ENCODE results near the gene TUT7. TPM values are rescaled to one million over a fixed set of nuclear protein-coding genes. Genes with fewer than 3 reads are reported as not detected.

The TUT7 gene
- total RNA-seq, 4 donors from 2014 or later, result 36.4 to 65.1 (median 57.4) TPM

DNA sequence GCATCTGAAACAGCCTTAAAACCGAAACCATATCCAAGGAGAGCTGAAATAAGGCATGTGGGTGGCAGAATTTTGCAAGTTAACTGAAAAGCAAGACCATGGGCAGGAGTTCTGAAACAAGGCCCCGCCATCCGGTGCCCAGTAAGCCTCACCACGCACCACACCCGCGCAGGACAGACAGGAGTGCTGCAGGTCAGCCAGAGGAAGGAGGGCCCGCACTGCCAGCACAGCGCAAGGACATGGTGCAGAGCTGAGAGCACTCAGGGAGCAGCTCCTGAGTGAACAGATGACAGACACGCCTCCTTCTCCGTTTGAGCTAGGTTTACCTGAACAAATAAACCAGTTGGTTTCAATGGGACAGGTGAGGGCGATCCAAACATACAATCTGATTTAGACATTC, 55.3 kb downstream of the TUT7 start:
- TF ChIP-seq, protein P1, sequence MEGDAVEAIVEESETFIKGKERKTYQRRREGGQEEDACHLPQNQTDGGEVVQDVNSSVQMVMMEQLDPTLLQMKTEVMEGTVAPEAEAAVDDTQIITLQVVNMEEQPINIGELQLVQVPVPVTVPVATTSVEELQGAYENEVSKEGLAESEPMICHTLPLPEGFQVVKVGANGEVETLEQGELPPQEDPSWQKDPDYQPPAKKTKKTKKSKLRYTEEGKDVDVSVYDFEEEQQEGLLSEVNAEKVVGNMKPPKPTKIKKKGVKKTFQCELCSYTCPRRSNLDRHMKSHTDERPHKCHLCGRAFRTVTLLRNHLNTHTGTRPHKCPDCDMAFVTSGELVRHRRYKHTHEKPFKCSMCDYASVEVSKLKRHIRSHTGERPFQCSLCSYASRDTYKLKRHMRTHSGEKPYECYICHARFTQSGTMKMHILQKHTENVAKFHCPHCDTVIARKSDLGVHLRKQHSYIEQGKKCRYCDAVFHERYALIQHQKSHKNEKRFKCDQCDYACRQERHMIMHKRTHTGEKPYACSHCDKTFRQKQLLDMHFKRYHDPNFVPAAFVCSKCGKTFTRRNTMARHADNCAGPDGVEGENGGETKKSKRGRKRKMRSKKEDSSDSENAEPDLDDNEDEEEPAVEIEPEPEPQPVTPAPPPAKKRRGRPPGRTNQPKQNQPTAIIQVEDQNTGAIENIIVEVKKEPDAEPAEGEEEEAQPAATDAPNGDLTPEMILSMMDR (IDR thresholded peaks at IDR 0.05; ENCODE audit: low read depth), result no peak

DNA sequence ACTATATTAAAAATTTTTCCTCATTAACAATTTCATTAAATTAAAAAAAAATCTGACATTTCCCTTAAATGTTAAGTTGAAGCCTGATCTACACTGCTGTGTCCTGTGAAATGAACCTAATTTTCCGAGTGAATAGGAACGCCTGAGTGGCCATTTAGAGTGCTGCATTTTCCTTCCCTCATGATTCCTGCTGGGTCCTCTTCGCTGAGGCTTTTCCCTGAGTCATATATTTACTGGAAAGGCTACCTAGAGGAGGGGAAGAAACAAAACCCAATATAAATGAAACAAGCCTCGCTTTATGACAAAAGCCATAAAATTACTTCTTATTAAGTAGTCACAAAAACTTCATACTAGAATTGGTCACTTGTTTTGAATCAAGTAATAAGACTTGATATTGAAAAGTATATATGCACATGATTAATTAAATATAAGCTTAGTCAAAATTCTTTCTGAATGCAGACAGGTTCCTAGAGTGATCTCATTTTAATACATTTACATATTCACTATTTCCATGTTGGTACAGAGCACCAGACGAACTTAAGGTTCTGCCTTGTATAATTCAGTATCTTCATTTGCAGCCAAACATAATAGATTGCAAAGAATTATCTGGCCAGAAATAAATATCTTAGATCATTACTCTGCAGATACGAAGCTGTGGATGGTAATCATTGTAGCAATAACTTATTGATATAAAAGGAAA, 65.6 kb downstream of the TUT7 start:
- TF ChIP-seq, protein P1 (IDR thresholded peaks at IDR 0.05; ENCODE audit: low read depth), result no peak

DNA sequence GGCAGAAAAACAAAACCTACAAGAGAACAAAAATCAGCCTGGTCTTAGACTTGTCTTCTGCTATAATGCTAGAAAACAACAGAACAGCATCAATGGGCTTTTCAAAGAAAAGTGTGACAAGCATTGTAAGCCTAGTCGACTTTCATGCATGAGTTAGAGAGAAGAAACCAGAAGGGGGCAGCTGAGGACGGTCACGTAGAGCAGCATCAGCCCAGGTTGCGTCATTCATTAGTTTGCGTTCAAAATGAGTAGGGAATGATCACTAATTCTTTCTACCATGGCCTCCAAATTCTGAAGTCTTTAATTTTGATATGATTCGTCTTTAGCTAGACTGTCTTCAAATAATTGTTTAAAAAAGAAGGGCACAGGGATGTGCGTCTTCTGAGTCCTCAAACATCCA, 67.2 kb downstream of the TUT7 start:
- TF ChIP-seq, protein P1 (IDR thresholded peaks at IDR 0.05; ENCODE audit: low read depth), result no peak

DNA sequence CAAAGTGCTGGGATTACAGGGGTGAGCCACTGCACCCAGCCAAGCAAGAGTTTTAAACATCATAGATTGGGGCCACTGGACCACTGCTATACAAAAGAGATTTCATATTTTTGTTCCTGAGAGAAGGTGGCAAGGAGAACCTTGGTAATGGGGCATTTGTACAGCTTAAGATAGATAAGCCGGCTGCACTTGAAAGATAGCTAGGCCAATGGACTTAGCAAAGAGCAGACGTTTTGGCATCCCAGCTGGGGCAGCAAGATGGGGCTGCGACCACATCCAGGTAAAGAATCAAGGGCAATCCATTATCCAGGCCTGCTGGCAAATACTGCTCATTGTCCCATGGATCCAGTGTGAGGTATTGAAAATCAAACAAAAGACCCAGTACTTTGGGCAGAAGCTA, 67.9 kb downstream of the TUT7 start:
- TF ChIP-seq, protein P1 (IDR thresholded peaks at IDR 0.05; ENCODE audit: low read depth), result no peak

DNA sequence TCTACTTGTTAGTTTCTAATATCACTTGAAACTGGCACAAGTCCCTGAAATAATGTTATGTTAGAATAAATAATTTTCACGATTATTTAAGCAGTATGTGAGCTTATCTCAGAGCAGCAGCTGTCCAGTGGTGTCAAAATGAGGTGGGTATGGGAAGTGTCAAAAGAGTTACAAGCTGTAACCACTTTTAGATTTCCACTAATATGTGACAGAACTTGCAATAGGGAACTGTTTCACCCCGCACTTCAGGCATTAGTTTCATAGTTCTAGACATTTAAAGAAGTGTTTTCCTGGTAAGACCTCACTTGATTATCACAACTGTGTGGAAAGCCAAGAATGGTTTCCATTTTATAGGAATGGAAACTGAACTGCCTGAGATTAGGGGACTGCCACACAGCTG, 68.9 kb downstream of the TUT7 start:
- TF ChIP-seq, protein P1 (IDR thresholded peaks at IDR 0.05; ENCODE audit: low read depth), result no peak

DNA sequence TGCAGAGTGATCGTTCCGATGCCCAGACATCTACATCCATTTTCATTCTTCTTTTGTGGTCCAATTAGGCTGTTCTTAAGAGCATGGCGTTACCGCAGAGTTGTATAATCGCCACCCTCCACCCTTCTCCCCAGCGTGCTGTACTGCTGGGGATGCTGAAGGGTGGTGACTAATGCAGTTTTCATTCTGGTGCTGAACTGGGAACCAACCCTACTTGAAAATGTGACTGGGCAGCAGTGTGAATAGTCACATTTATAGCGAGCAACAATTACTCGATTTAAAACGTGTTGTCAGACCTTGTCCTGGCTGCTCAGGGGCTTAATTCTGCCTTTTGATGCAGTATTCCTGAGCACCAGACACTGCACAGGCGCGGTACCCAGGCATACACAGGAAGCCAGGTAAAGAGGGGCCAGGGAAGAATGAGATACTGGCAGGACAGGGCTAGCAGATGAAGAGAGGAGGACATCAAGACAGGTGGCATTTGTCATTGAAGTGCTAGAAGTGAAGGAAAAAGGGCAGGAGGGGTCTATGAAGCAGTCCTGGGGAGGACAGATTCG, 71.2 kb downstream of the TUT7 start:
- TF ChIP-seq, protein P1 (IDR thresholded peaks at IDR 0.05; ENCODE audit: low read depth), result no peak

DNA sequence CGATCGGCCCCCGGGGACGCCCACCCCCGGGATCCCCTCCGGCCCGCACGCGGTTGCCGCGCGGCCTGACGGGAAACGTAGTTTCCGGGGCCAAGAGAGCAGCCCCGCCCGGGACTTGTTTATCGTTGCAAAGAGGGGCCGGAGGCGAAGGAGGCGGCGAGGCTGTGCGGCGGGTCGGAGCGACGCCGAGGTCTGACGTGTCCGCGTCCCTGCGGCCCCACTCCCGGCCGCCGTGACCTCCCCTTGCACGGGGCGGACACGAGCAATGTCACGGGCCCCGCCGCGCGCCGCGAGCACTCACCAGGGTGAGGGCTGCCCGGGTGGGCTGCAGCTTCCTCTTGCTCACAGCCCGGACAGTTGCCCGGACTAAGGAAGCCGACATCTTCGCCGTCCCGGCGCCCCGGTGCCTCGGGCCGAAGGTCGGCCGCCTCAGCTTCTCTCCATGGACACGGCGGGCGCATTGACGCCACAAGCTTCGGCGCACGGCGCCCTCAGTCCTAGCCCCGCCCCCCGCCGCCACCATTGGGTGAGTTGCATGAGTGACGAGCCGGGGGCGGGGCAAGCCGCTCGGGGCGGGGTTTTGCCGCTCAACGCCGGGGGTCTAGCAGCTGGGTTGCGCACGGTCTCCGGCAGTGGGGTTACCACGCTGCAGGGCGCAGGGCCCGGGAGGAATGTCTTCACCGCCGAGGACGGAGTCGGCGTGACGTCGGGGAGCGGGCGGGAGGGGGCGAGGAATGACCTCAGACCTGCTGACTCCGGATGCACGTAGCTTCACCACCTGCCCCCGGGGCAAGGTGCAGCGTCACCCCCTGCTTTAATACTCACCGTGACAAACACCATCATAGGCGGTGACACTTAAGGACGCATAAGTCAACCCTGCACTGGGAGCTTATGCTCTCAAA, 71.9 kb downstream of the TUT7 start, which contains the start of gene ISCA1:
ISCA1 (minus strand) TSS at position 462 of the 902 bp plus-strand sequence; CDS start at position 382, 80 bp downstream.
- TF ChIP-seq, protein P1 (IDR thresholded peaks at IDR 0.05; ENCODE audit: low read depth), result no peak
